RWPE2 (cell line): Measurements from ENCODE around the gene MTERF4.

ENCODE experiments used
- ATAC-seq: fragments of 200-7000 bp; cut with Tn5 transposase; 3 replicates; pipeline ENCODE4 v1.9.1; 2021; ENCODE audit warnings: low read depth
- DNase-seq: peaks from one replicate; pipeline ENCODE4 v3.0.0-alpha.2; 2020; ENCODE audit warnings: low spot score
- H3K27ac ChIP-seq: fragments of 450-650 bp; 2 replicates; pipeline ENCODE4 v1.5.1; 2017; ENCODE audit warnings: mild to moderate bottlenecking; ENCODE audit not compliant: poor library complexity, severe bottlenecking
- H3K27me3 ChIP-seq: fragments of 250-450 bp; sonication (Bioruptor Pico); 2 replicates; pipeline ENCODE4 v1.5.1; 2021; ENCODE audit warnings: mild to moderate bottlenecking, moderate library complexity; ENCODE audit not compliant: insufficient read depth, poor library complexity, severe bottlenecking
- H3K36me3 ChIP-seq: fragments of 250-450 bp; sonication (Bioruptor Pico); 2 replicates; pipeline ENCODE4 v1.5.1; 2020; ENCODE audit warnings: low read depth, mild to moderate bottlenecking, moderate library complexity
- H3K4me1 ChIP-seq: fragments of 250-450 bp; sonication (Bioruptor Pico); 2 replicates; pipeline ENCODE4 v1.5.1; 2021; ENCODE audit warnings: mild to moderate bottlenecking, moderate library complexity; ENCODE audit not compliant: insufficient read depth, poor library complexity, severe bottlenecking
- H3K4me3 ChIP-seq: fragments of 250-450 bp; sonication (Bioruptor Pico); 2 replicates; pipeline ENCODE4 v1.5.1; 2021; ENCODE audit warnings: mild to moderate bottlenecking, moderate library complexity; ENCODE audit not compliant: severe bottlenecking
- H3K9me3 ChIP-seq: fragments of 250-450 bp; sonication (Bioruptor Pico); 2 replicates; pipeline ENCODE4 v1.5.1; 2021; ENCODE audit warnings: mild to moderate bottlenecking, moderate library complexity; ENCODE audit not compliant: severe bottlenecking
- TF ChIP-seq, protein P1 (sequence below): fragments of 450-650 bp; IDR thresholded peaks from one replicate; pipeline ENCODE4 v1.5.1; 2017; ENCODE audit warnings: mild to moderate bottlenecking, moderate library complexity; ENCODE audit not compliant: poor library complexity, severe bottlenecking

The MTERF4 gene

DNA sequence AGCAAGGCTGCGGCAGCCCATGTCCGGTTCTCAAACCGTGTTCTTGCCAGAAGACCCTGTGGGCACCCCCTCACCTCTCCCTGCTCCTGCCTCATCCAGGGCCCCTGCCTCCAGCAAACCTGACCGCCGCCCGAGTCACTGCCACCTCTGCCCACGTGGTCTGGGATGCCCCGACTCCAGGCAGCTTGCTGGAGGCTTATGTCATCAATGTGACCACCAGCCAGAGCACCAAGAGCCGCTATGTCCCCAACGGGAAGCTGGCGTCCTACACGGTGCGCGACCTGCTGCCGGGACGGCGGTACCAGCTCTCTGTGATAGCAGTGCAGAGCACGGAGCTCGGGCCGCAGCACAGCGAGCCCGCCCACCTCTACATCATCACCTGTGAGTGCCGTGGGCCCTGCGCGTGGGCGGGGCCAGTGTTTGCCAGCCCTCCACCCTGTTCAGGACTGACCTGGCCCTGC is 32.2 kb downstream of the MTERF4 start:
- ATAC-seq (no peak), DNase-seq (no peak)
- Histone ChIP-seq H3K9me3 (no peaks in the 10 kb centered on the region), H3K4me3 (no peak overlapping the region), H3K4me1 (no peaks in the 10 kb centered on the region), H3K36me3 (no peaks in the 10 kb centered on the region), H3K27me3 (no peaks in the 10 kb centered on the region), H3K27ac (no peak overlapping the region)
- TF ChIP-seq, protein P1, sequence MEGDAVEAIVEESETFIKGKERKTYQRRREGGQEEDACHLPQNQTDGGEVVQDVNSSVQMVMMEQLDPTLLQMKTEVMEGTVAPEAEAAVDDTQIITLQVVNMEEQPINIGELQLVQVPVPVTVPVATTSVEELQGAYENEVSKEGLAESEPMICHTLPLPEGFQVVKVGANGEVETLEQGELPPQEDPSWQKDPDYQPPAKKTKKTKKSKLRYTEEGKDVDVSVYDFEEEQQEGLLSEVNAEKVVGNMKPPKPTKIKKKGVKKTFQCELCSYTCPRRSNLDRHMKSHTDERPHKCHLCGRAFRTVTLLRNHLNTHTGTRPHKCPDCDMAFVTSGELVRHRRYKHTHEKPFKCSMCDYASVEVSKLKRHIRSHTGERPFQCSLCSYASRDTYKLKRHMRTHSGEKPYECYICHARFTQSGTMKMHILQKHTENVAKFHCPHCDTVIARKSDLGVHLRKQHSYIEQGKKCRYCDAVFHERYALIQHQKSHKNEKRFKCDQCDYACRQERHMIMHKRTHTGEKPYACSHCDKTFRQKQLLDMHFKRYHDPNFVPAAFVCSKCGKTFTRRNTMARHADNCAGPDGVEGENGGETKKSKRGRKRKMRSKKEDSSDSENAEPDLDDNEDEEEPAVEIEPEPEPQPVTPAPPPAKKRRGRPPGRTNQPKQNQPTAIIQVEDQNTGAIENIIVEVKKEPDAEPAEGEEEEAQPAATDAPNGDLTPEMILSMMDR, result no peak

DNA sequence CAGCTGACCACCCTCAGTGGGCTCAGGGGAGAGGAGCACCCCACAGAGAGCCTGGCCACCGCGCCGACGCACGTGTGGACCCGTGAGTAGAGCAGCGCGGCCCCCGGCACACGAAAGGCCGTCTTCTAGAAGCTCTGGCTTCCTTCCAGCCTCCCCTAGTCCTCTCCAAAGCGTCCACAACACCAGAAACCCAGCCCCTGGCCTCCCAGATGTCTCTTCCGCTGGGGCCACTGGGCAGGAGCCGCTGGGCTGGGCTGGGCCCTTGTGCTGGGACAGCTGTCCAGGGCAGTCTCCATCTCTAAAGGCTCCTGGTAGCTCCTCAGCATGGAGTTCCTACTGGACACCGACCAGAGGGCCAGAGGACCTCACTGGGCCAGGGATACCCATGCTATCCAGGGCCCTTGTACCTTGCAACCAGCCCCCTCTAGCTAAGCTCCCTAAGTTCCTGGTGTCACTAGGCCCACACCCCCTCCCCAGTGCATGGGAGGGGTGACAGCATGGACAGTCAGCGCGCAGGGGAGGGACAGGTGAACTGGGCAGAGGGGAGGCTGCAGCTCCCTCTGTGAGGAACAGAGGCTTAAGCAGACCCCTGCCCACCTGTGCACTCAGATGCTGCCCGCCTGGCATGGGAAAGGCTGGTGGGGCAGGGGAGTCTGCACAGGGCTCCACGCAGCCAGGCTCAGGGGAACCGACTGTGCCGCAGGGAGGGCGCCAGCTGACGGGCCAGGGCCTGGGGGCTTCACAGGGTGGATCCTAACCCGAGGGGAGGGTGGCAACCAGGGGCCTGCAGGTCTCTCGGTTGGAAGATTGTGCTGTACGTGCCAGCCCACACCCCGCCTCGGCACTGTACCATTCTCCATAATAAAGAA is 32.9 kb downstream of the MTERF4 start:
- H3K4me1 ChIP-seq, result no peaks in the 10 kb centered on the region
- no peak for ATAC-seq
- TF ChIP-seq, protein P1, result no peak

DNA sequence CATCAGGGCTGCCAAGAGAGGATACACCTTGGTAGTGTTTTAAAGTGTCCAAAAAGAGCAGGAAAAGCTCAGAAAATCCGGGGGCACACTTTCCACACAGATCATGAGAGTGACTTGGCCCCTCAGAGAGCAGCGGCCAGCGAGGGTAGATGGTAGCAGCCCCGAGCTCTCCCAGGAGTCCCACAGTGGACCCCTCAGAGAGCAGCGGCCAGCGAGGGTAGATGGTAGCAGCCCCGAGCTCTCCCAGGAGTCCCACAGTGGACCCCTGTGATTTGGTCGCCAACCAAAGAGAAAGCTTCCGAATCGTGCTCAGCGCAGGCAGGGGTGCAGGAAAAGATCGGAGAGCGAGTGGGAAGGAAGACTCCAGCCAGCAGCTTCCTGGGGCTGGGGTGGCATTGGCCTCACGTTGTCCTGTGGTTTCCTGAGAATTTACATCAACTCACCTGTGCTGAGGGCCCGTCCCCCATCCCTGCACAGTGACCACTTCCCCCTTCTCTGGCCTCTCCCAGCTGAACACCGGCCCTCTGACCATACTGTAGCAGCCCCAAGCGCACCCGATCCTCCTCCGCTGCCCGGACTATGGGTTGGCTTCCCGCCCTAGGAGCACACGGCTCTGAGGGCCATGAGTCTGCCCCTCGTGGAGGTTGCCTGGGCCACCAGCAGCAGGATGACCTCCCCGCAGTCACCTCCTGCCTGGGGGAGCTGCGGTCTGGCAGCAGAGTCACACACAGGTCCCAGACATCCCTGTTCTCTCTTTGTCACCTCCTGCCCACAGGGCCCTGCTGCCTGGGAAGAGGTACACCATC is 33.7 kb downstream of the MTERF4 start:
- Histone ChIP-seq H3K27me3 (no peaks in the 10 kb centered on the region), H3K27ac (no peak overlapping the region), H3K4me1 (no peaks in the 10 kb centered on the region), H3K36me3 (no peaks in the 10 kb centered on the region), H3K4me3 (no peak overlapping the region), H3K9me3 (no peaks in the 10 kb centered on the region)
- ATAC-seq, result no peak
- DNase-seq, result no peak
- TF ChIP-seq, protein P1, result no peak

More for the DNA sequence above, 32.9 kb downstream of the MTERF4 start:
- Histone ChIP-seq H3K27ac (no peak overlapping the region), H3K4me3 (no peak overlapping the region), H3K27me3 (no peaks in the 10 kb centered on the region), H3K9me3 (no peaks in the 10 kb centered on the region), H3K36me3 (no peaks in the 10 kb centered on the region)
- DNase-seq, result no peak

DNA sequence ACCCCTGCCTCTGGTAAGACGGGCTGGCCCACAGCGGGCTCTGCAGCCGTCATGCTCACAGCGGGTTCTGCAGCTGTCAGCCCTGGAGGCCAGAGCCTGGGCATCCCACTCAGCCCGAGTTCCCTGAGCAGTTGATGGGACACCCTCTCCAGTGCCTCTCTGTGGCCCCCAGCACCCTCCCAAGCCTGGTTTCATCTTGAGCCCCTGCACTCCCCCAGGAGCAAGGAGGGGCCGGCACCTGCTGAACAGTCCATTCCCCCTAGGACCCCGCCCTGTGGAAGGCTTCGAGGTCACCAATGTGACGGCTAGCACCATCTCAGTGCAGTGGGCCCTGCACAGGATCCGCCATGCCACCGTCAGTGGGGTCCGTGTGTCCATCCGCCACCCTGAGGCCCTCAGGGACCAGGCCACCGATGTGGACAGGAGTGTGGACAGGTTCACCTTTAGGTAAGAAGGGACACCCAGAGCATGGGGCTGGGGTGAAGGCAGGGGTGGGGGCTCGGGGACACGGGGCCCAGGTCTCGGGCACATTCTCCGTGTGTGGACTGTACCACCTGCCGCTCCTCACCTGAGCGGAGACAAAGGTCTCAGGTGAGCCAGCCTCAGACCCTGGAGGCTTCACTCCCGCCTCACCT is 34.5 kb downstream of the MTERF4 start:
- H3K27ac ChIP-seq, result no peak overlapping the region
- no peak overlapping the region for H3K4me3 ChIP-seq
- no peak for ATAC-seq
- H3K9me3 ChIP-seq, result no peaks in the 10 kb centered on the region
- H3K27me3 ChIP-seq, result no peaks in the 10 kb centered on the region
- H3K4me1 ChIP-seq, result no peaks in the 10 kb centered on the region
- H3K36me3 ChIP-seq, result no peaks in the 10 kb centered on the region
- TF ChIP-seq, protein P1, result no peak
- DNase-seq, result no peak
